T-helper 22 cell (primary cell): ENCODE measurements around the gene GID8.
A peak's percentile ranks its signal among the peaks of the same experiment; 100 is the strongest.

Experiments
- DNase-seq: peaks from one replicate; pipeline ENCODE4 v3.0.0-alpha.2; 2020; ENCODE audit warnings: low read depth

Gene GID8

GRCh38 chr20:62938105-62938888 is at the start of gene GID8:
GID8 (plus strand) TSS chr20:62938147; CDS start chr20:62941503, 3,356 bp downstream.
- DNase-seq = no peak

- DNase-seq = no peak
Measured at GRCh38 chr20:62888406-62888805, 49.5 kb upstream of the GID8 start.

DNA sequence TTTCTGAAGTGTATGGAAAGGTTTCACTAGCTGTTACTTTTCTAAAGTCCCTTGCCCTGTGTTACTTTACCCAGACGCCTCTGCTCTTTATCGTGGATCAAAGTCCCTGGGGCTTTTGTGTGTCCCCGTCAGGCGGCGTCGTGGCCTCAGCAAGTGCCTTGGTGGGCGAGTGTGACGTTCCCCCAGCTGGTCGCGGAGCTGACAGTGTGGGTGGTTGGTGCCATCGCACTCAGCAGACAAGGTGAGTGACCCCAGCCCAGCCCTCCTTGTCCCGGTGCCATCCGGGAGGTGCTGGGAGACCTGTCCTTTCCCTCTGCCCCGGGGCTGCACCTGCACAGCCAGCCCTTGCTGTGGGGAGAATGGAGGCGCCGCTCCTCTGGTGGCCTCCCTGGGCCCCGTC is 49.0 kb upstream of the GID8 start:
- DNase-seq = no peak

DNA sequence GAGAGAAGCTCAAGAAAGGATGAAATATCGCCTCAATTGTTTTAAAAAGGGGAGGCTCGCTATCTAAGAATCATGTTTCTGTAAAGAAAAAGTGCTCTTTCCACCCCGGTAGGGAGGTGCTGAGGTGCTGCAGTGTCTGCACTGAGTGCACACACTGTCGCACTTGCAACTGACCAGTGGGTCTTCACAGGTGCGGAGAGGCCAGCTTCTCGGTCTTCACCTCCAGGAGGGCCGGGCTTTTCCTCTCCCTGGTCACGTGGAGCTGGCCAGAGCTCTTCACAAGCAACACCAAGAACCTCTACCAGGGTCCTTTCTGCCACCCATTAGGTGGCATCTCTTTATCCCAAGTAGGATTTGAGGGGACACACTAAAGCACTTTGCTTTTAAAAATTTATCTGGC is 48.5 kb upstream of the GID8 start:
- DNase-seq = no peak

- no peak for DNase-seq
Measured at GRCh38 chr20:62889871-62890270, 48.1 kb upstream of the GID8 start.

DNA sequence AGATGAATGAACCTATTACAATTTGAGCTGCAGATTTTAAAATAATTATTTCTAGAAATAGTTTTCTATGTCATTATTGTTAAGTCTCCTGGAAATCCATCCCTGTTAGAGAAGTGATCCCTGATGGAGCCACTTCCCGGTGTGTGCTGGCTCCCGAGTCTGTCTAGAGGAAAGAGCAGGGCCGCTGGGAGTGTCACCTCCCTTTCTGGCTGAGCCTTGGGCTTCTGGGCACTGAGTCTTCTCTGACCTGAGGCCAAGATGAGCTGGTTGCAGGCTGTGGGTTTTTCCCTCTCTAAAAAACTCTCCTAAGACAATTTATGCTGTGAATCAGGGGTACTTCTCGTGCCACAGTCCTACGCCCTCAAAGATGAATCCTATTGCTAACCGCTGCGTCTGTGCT is 47.5 kb upstream of the GID8 start:
- DNase-seq = no peak

DNA sequence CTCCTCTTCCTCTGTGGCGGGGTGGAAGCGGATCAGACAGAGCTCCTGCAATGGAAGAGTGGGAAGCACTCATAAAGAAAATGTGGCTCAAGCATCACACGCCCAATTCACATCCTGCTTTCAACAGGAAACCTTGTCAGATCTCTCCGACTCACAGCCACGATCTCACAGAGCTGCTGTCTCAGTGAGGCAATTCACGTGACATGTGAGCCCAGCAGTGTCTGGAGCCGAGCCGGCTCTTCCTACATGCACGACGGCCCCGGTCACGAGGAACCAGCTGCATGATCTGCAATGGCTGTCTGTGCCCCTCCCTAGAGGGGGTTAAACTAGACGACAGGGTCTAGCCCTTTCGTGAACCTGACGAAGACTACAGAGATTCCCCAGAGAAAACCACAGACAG is 46.8 kb upstream of the GID8 start:
- no peak for DNase-seq

DNA sequence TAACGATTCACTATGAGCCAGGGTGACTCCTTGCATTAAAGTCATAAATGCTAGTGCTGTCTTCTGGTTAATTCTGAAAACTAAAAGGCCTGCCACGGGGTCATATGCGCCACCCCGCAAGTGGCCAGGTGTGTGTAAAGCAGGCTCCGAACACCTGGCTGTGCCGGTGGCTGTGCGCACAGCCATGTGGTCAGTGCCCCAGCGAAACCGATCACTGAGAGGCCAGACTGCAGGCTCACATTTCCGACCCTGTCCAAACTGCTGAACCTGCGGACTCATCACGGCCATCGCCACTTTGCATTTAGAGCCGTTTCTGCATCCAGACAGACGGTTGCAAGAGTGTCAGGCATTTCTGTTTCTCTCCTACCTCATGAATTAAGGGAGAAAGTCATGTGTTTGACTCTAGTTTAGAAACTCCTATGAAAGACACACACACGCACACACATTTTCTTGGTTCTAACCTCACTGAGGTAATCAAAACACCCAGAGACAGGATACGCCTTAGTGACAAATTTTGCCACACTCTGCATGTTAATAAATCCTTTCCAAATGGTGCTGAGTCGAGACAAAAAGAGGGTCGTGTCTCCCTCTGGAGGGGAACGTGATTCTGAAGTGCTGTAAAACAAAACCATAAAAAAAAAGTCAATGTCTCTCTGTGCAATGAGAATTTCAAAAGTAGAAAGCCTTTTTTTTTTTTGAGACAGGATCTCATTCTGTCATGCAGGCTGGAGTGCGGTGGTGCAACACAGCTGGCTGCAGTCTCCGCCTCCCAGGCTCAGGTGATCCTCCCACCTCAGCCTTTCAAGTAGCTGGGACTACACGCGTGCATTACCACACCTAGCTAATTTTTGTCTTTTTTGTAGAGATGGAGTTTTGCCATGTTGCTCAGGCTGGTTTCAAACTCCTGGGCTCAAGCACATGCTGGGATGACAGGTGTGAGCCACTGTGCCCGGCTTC is 45.3 kb upstream of the GID8 start:
- DNase-seq = no peak

DNA sequence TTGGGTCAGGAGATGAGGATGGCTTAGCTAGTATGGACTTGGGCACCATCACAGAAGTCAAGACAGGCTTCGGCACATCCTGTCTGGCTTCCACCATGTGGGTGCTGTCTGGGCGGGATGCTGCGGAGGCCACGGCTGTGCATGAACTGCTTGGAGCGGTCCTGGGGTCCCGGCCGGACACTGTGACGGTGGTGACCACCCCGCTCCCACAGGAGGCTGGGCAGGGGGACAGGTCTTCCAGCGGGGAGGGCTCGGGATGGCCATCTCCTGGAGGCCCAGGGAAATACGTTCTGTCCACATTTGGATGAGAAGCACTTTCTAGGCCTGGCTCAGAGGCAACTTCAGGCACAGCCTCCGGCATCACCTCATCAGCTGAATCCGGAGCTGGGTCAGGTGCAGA is 44.2 kb upstream of the GID8 start:
- no peak for DNase-seq

- DNase-seq = no peak
Measured at GRCh38 chr20:62894261-62894660, 43.7 kb upstream of the GID8 start.

DNA sequence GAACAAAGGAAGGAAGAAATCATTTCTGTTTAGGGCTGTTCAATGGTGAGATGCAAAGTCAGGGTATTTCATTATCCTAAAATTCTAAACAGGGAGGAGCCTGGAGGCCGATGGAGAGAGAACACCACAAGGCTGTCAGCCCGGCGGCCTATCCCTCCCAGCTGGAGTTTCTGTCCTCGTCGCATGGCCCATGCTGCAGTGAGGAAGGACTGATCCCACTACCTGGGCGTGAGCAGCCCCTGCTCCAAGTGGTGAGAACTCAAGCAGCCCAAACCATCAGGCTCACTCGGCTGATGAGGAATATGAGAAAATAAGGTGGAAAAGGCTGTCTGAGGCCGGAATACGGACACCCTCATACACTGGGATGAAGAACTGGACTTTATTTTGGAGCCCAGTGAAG is 42.4 kb upstream of the GID8 start:
- DNase-seq = no peak

- DNase-seq = no peak
Measured at GRCh38 chr20:62896526-62896925, 41.4 kb upstream of the GID8 start.

DNA sequence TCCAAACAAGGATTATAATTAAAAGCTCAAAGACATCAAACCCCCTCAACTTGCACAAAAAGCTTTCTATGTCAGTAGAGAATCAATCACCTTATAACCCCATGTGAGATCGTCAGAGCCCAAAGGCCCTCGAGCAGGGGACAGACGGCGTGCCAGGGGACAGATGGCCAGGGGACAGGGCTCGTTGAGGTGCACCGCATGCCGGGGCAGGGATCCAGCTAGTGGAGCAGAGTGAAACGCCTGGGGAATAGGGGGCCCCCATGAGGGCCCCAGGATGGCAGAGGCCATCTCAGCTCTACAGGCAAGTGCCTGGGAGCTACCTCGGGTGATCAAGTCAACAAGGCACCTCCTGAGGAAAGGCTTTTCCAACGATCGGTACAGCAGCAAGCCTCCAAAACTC is 40.3 kb upstream of the GID8 start:
- DNase-seq = no peak

DNA sequence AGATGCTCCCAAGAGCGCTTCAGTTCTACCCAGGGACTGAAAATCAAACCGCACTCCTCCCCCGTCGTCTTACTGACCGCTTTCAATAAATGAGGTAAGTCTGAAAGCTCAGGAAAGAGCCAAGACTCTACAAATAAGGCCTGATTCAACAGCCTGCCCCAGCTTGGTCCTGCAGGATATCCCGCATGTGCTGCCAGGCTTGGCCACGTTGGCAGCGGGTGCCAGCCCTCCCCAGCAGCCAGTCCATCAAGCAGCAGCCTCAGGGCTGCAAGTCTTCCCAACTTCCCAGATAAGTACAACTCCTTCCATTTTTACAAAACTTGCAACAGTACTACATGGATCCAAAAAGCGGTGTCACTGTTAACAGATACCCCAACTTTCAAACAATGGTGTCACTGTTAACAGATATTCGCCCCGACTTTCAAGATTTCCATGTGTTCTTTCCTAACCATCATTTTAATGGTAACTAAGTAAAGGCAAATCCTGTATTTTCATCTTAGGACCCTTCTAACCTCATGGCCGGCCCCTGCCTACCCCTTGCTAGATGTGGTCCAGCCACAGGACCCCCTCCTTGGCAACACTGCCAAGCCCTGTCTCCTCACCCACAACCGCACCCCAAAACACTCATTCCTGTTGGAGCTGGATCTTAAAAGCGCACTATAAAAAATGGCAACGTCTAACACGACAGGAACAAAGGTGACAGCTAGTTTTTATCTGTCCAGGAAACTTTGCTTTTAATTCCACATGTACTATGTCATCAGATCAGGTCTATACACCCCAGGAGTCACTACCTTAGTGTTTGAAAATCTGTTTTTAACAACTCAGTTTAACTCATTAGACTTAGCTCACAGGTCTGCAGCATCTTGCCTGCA is 39.6 kb upstream of the GID8 start:
- no peak for DNase-seq

DNA sequence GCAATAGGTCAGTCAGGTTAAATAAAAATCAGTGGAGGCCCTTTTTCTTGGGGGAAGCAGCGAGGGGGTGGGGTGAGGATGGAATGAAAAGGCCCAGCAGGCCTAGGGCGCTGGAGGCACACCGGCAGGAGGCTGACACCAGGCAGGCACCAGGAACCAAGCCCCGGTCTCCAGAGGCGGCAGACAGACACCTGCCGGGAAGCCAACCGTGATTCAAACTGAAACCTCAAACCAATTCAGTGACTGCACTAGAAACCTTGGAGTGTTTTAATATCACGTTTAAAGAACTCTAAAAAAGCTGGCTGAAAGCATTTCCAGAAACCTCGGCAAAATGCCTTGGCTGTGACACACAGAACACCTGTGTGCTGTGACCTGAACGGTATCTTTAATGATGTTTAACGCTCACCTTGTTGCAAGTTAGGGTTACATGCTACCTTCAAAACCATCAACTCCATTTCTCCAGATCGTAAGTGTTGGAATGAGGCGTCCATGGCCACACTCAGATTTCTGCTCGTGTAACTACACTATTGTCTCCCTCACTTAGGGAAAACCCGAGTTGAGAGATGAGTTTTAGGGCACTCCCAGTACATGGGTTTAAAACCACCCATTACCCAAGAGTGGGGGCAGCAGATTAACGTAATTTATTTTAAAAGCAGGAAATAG is 38.8 kb upstream of the GID8 start:
- DNase-seq = no peak

DNA sequence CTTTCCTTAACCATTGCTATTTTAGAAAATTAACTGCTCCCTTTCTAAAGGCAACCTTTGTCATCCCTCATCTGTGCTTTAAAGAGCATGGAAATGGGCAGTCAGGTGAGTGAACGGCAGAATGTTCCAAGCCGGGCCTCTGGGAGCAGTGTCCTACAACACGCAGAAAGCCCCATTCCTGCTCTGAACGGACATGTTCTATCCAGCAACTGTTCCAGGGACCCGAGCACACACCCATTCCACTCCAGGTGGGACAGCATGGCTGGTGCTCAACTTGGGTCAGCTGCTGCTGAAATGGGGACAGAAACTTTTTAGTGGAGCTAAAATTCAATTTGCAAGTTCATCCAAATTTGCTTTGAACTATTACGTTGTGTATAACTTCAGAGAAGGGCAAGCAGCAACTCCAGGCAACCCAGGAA is 38.3 kb upstream of the GID8 start:
- no peak for DNase-seq

DNA sequence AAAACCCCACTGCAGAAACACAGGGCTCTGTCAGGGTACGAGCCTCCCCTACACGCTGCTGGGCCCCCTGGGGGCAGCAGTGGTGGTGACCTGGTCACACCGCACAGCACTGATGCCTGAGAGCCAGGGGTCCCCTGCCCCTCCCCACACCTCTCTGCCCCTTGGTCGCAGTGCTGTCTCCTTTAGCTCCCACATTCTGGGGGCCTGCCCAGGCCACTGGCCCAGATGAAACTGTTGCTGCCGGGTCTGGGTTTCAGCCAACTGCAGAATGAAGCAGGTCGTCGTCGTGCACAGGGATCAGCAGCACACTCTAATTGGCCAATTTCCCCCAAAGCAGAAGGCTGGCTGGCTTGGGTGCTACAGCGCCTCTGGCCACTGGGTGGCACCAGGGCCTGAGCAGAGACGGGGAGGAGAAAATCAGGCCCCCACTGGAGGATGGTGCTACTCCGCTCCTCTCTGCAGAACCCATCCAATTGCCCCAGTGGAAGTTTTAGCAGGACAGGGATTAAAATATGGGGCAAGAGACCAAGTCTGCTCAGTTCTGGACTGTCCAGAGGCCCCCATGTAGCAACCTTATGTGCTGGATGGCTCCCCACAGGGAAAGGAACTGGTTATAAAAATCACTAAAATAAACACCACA is 37.8 kb upstream of the GID8 start:
- peak; percentile 57 for DNase-seq

GRCh38 chr20:62900692-62901584 is 37.0 kb upstream of the GID8 start:
- no peak for DNase-seq

DNA sequence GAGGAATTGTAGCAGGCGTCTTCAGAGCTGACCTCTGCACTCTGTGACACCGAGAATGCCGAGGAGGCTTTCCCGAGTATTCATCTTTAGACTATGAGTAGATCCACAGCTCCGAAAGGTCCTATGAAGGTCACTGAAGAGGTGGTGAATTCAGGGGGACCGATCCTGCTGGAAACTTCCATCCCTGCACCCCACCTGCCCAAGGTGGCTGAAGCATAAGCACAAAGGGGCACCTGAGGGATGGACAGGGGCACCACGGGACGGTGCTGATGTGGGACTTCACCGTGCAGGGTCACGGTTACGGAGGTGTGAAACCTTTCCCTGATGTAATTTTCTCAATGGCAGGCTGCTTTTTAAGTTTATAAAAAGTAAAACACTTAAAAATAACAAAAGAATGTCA is 36.1 kb upstream of the GID8 start:
- no peak for DNase-seq
